ENCODE measurements around the gene PRDM15. TPM values are rescaled to one million over a fixed set of nuclear protein-coding genes. Genes with fewer than 3 reads are reported as not detected.

PRDM15 gene
- total RNA-seq, 1 experiment from 2014 or later: 9.8 TPM

GRCh38 chr21:41832596-41833496, 46.3 kb downstream of the PRDM15 start:
- TF ChIP-seq, protein P1, sequence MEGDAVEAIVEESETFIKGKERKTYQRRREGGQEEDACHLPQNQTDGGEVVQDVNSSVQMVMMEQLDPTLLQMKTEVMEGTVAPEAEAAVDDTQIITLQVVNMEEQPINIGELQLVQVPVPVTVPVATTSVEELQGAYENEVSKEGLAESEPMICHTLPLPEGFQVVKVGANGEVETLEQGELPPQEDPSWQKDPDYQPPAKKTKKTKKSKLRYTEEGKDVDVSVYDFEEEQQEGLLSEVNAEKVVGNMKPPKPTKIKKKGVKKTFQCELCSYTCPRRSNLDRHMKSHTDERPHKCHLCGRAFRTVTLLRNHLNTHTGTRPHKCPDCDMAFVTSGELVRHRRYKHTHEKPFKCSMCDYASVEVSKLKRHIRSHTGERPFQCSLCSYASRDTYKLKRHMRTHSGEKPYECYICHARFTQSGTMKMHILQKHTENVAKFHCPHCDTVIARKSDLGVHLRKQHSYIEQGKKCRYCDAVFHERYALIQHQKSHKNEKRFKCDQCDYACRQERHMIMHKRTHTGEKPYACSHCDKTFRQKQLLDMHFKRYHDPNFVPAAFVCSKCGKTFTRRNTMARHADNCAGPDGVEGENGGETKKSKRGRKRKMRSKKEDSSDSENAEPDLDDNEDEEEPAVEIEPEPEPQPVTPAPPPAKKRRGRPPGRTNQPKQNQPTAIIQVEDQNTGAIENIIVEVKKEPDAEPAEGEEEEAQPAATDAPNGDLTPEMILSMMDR (IDR thresholded peaks at IDR 0.05 in 2 of 3, conservative IDR thresholded peaks at IDR 0.05 in 1 of 3; ENCODE audit: borderline replicate concordance in 1 of 3, insufficient read depth in 1 of 3, low read depth in 2 of 3, low read length in 2 of 3): 0 out of 6 replicates have a peak, but pooled peaks of 1 of the 3 experiments have one; percentile 12
- TF ChIP-seq ZFX (IDR thresholded peaks at IDR 0.05): no peak
- POLR2A ChIA-PET: no interaction called here
- BruUV-seq (replicated peaks): no TSS peak

DNA sequence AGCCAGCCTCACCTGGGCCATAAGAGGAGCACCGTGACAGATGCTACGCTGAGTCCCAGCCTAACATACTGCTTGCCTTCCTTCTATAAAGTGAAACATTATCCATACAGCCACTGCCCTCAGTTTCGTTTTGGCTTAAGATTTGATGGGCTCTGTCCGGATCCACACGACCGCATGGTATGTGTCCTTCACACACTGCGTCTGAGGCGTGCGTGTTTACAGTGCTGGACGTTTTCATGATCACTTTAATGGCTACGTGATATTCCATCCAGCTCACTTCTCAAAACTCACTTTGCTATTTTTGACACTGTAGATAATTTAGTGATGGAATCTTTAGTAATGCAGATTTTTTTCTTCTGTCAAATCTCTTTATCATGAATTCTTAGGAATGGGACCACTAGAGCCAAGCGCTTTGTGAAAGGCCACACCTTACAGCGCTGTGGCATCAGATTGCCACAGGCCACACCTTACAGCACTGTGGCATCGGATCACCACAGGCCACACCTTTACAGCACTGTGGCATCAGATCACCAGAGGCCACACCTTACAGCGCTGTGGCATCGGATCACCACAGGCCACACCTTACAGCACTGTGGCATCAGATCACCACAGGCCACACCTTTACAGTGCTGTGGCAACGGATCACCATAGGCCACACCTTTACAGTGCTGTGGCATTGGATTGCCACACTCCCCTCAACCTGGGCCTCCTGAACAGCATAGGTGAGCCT, 47.1 kb downstream of the PRDM15 start:
- no peak overlapping the region for H3K4me2 ChIP-seq (ENCODE audit: low read length)
- no peaks in the 10 kb centered on the region for H4K20me1 ChIP-seq (ENCODE audit: insufficient read depth)
- no peaks in the 10 kb centered on the region for H3K27me3 ChIP-seq (ENCODE audit: insufficient read depth, low read length)
- no peaks in the 10 kb centered on the region for H3K4me1 ChIP-seq (ENCODE audit: control insufficient read depth in 1 of 2, insufficient read depth in 2 of 2, low read length in 2 of 2)
- H3K36me3 ChIP-seq (ENCODE audit: control insufficient read depth in 1 of 2, insufficient read depth in 2 of 2, low read length in 2 of 2): no peaks in the 10 kb centered on the region; a peak in 2 of 4 replicates
- H3K4me3 ChIP-seq (replicated peaks in 1 of 2; ENCODE audit: low read depth in 1 of 2, low read length in 2 of 2): no peak overlapping the region
- no peaks in the 10 kb centered on the region for H3K79me2 ChIP-seq (ENCODE audit: insufficient read depth, low read length)
- no peak; the same call in 1 of the 2 replicates for ATAC-seq
- no peaks in the 10 kb centered on the region for H3K9me2 ChIP-seq (ENCODE audit: insufficient read depth)
- H3K27ac ChIP-seq (ENCODE audit: low read depth, low read length): no peak overlapping the region
- CTCF ChIA-PET: no interaction called here
- no peaks in the 10 kb centered on the region for H3K9me3 ChIP-seq (ENCODE audit: control insufficient read depth in 1 of 2, insufficient read depth in 1 of 2, low read depth in 1 of 2, low read length in 2 of 2)
- no TSS peak for BruUV-seq (replicated peaks)
- RAD21 ChIA-PET (ENCODE audit: low non-redundant PET in 1 of 2, low total read pairs in 2 of 2, uncharacterized antibody in 2 of 2, unreplicated experiment in 2 of 2): no interaction called here
- H2AFZ ChIP-seq (ENCODE audit: low read depth, low read length, poor library complexity, severe bottlenecking): no peak overlapping the region
- DNase-seq (ENCODE audit: low read depth, low spot score): no peak
- no peak for TF ChIP-seq ZFX (IDR thresholded peaks at IDR 0.05)
- no peak for TF ChIP-seq CBX3 (IDR thresholded peaks at IDR 0.05; ENCODE audit: low read depth)
- TF ChIP-seq EGR1 (IDR thresholded peaks at IDR 0.05; ENCODE audit: low read depth): no peak
- TF ChIP-seq, protein P2, sequence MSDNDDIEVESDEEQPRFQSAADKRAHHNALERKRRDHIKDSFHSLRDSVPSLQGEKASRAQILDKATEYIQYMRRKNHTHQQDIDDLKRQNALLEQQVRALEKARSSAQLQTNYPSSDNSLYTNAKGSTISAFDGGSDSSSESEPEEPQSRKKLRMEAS (IDR thresholded peaks at IDR 0.05): no peak
- TF ChIP-seq JUND (IDR thresholded peaks at IDR 0.05): no peak
- TF ChIP-seq RAD21 (IDR thresholded peaks at IDR 0.05; ENCODE audit: low read depth): no peak
- TF ChIP-seq ELF1 (IDR thresholded peaks at IDR 0.05; ENCODE audit: borderline replicate concordance, low read depth): no peak
- no peak for TF ChIP-seq TCF7L2 (IDR thresholded peaks at IDR 0.05; ENCODE audit: borderline replicate concordance, extremely low read depth, insufficient read depth, insufficient read length)
- POLR2A ChIA-PET: no interaction called here
- H3K9ac ChIP-seq (ENCODE audit: low read length): no peak overlapping the region
- intact Hi-C loops (cut with micrococcal nuclease): no loop called here

More at GRCh38 chr21:41832596-41833496, 46.3 kb downstream of the PRDM15 start:
- Histone ChIP-seq H2AFZ (ENCODE audit: low read depth, low read length, poor library complexity, severe bottlenecking) (no peak overlapping the region), H3K27me3 (ENCODE audit: insufficient read depth, low read length) (no peaks in the 10 kb centered on the region), H3K9me3 (ENCODE audit: control insufficient read depth in 1 of 2, insufficient read depth in 1 of 2, low read depth in 1 of 2, low read length in 2 of 2) (no peaks in the 10 kb centered on the region), H3K27ac (ENCODE audit: low read depth, low read length) (no peak overlapping the region), H3K4me1 (ENCODE audit: control insufficient read depth in 1 of 2, insufficient read depth in 2 of 2, low read length in 2 of 2) (no peaks in the 10 kb centered on the region), H3K4me3 (replicated peaks in 1 of 2; ENCODE audit: low read depth in 1 of 2, low read length in 2 of 2) (no peak overlapping the region), H3K4me2 (ENCODE audit: low read length) (no peak overlapping the region), H3K9ac (ENCODE audit: low read length) (no peak overlapping the region), H4K20me1 (ENCODE audit: insufficient read depth) (no peaks in the 10 kb centered on the region), H3K9me2 (ENCODE audit: insufficient read depth) (no peaks in the 10 kb centered on the region), H3K79me2 (ENCODE audit: insufficient read depth, low read length) (no peaks in the 10 kb centered on the region), H3K36me3 (ENCODE audit: control insufficient read depth in 1 of 2, insufficient read depth in 2 of 2, low read length in 2 of 2) (peaks cover 2 to 8% of the 10 kb centered on the region in 2 experiments; a peak in 2 of 4 replicates)
- CTCF ChIA-PET: no interaction called here
- RAD21 ChIA-PET (ENCODE audit: low non-redundant PET in 1 of 2, low total read pairs in 2 of 2, uncharacterized antibody in 2 of 2, unreplicated experiment in 2 of 2): no interaction called here
- intact Hi-C loops (cut with micrococcal nuclease): no loop called here
- DNase-seq (ENCODE audit: low read depth, low spot score) (no peak), ATAC-seq (peak; percentile 54; the same call in 1 of the 2 replicates)
